ENCODE measurements around the gene ARHGEF33.

DNA sequence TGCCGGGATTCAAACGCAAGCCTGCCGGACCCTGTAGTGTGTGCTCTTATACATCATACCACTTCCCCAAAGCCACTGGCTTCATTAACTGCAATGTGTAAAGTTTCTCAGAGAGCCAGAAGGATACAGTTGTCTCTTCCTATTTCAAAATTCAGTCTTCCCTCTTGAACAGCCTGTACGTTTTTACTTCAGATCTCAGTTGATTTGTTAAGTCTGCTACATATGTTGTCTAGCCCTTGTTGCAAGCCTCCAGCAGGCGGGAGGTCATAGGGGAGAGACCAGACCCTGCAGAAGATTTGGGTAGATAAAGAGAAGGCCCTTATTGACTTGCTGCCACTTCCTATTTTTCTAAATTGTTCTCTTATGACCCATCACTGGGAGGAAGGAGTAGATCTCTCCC lies 56.2 kb downstream of the ARHGEF33 start:
- TF ChIP-seq GATA3 (IDR thresholded peaks at IDR 0.05; ENCODE audit: low read depth, low read length), result no peak
- no peak for TF ChIP-seq GATA2 (IDR thresholded peaks at IDR 0.05; ENCODE audit: low read depth, low read length)
